ENCODE data around the gene ANKRD26.

ANKRD26 gene

GRCh38 chr10:26969145-26969926 is 131.0 kb downstream of the ANKRD26 start:
- DNase-seq = no peak
- Histone ChIP-seq H2BK120ac (ENCODE audit: insufficient read depth, low read length, poor library complexity) (no peak overlapping the region), H3K4ac (ENCODE audit: low read depth, low read length) (no peak overlapping the region), H3K79me1 (ENCODE audit: low read length) (no peaks in the 10 kb centered on the region), H3K27me3 (ENCODE audit: insufficient read depth, low read length) (no peaks in the 10 kb centered on the region), H2AFZ (ENCODE audit: insufficient read depth, low read length, poor library complexity) (no peak overlapping the region), H3K79me2 (ENCODE audit: control insufficient read depth, insufficient read depth, low read length, poor library complexity) (no peaks in the 10 kb centered on the region), H2BK12ac (ENCODE audit: low read length) (no peak overlapping the region), H3K9me3 (ENCODE audit: insufficient read depth, low read depth, low read length) (no peaks in the 10 kb centered on the region), H3K14ac (ENCODE audit: low read length) (no peak overlapping the region), H4K12ac (ENCODE audit: low read depth, low read length) (no peak overlapping the region), H3K23ac (ENCODE audit: low read length) (no peak overlapping the region), H4K8ac (ENCODE audit: low read depth, low read length) (no peak overlapping the region), H3K4me3 (ENCODE audit: low read depth, low read length) (no peak overlapping the region), H3K27ac (ENCODE audit: low read depth, low read length) (no peak overlapping the region), H2AK5ac (ENCODE audit: low read length) (no peak overlapping the region), H2BK5ac (ENCODE audit: low read depth, low read length, poor library complexity) (no peak overlapping the region), H3K4me2 (ENCODE audit: low read length) (no peak overlapping the region), H3K18ac (ENCODE audit: low read length) (no peak overlapping the region), H4K91ac (ENCODE audit: low read depth, low read length) (no peak overlapping the region), H3K4me1 (ENCODE audit: control insufficient read depth in 1 of 2, insufficient read depth in 2 of 2, low read length in 2 of 2) (no peaks in the 10 kb centered on the region), H3K9ac (ENCODE audit: low read length) (no peak overlapping the region), H3K36me3 (ENCODE audit: control insufficient read depth in 1 of 2, insufficient read depth in 2 of 2, low read length in 2 of 2) (no peaks in the 10 kb centered on the region)
- no CpG with 5 or more reads among the region's 6 CpGs for WGBS (ENCODE audit: extremely low coverage, insufficient coverage, insufficient read length)

DNA sequence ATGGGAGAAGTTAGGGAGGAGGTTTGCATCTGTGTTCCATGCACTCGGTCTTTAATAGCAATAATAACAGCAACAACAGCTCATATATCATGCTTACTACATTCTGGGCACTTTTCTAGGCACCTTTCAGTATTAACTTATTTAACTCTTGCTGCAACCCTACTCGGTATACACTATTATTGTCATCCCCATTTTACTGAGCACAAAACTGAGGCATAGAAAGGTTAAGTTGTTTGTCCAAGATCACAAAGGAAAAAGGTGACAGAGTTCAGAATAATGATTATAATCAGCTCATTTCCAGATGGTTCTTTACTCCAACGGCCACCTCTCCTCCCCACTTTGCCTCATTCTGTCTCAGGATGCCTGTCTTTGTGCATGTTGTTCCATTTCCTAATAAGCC is 137.5 kb downstream of the ANKRD26 start:
- Histone ChIP-seq H3K27ac (ENCODE audit: low read depth, low read length) (no peak overlapping the region), H3K18ac (ENCODE audit: low read length) (no peak overlapping the region), H3K79me1 (ENCODE audit: low read length) (no peaks in the 10 kb centered on the region), H3K4me1 (ENCODE audit: control insufficient read depth in 1 of 2, insufficient read depth in 2 of 2, low read length in 2 of 2) (no peaks in the 10 kb centered on the region), H3K4ac (ENCODE audit: low read depth, low read length) (no peak overlapping the region), H2BK12ac (ENCODE audit: low read length) (no peak overlapping the region), H3K4me2 (ENCODE audit: low read length) (no peak overlapping the region), H3K9ac (ENCODE audit: low read length) (no peak overlapping the region), H3K79me2 (ENCODE audit: control insufficient read depth, insufficient read depth, low read length, poor library complexity) (no peaks in the 10 kb centered on the region), H3K27me3 (ENCODE audit: insufficient read depth, low read length) (no peaks in the 10 kb centered on the region), H4K8ac (ENCODE audit: low read depth, low read length) (no peak overlapping the region), H4K91ac (ENCODE audit: low read depth, low read length) (no peak overlapping the region), H2BK5ac (ENCODE audit: low read depth, low read length, poor library complexity) (no peak overlapping the region), H2BK120ac (ENCODE audit: insufficient read depth, low read length, poor library complexity) (no peak overlapping the region), H3K9me3 (ENCODE audit: insufficient read depth, low read depth, low read length) (no peaks in the 10 kb centered on the region), H3K4me3 (ENCODE audit: low read depth, low read length) (no peak overlapping the region), H3K23ac (ENCODE audit: low read length) (no peak overlapping the region), H3K36me3 (ENCODE audit: control insufficient read depth in 1 of 2, insufficient read depth in 2 of 2, low read length in 2 of 2) (no peaks in the 10 kb centered on the region), H4K12ac (ENCODE audit: low read depth, low read length) (no peak overlapping the region), H2AFZ (ENCODE audit: insufficient read depth, low read length, poor library complexity) (no peak overlapping the region), H2AK5ac (ENCODE audit: low read length) (no peak overlapping the region), H3K14ac (ENCODE audit: low read length) (no peak overlapping the region)
- WGBS (ENCODE audit: extremely low coverage, insufficient coverage, insufficient read length) = no CpG with 5 or more reads among the region's 3 CpGs
- no peak for DNase-seq

- no peaks in the 10 kb centered on the region for H3K27me3 ChIP-seq (ENCODE audit: insufficient read depth, low read length)
- no peaks in the 10 kb centered on the region for H3K79me2 ChIP-seq (ENCODE audit: control insufficient read depth, insufficient read depth, low read length, poor library complexity)
- H3K36me3 ChIP-seq (ENCODE audit: control insufficient read depth in 1 of 2, insufficient read depth in 2 of 2, low read length in 2 of 2) = no peaks in the 10 kb centered on the region
- no peak overlapping the region for H2BK120ac ChIP-seq (ENCODE audit: insufficient read depth, low read length, poor library complexity)
- H3K4me2 ChIP-seq (ENCODE audit: low read length) = no peak overlapping the region
- H4K91ac ChIP-seq (ENCODE audit: low read depth, low read length) = no peak overlapping the region
- no CpG with 5 or more reads among the region's 7 CpGs for WGBS (ENCODE audit: extremely low coverage, insufficient coverage, insufficient read length)
- H2BK5ac ChIP-seq (ENCODE audit: low read depth, low read length, poor library complexity) = no peak overlapping the region
- no peak overlapping the region for H3K18ac ChIP-seq (ENCODE audit: low read length)
- no peak for DNase-seq
- no peak overlapping the region for H3K27ac ChIP-seq (ENCODE audit: low read depth, low read length)
- H3K14ac ChIP-seq (ENCODE audit: low read length) = no peak overlapping the region
- H2AK5ac ChIP-seq (ENCODE audit: low read length) = no peak overlapping the region
- no peak overlapping the region for H2AFZ ChIP-seq (ENCODE audit: insufficient read depth, low read length, poor library complexity)
- H3K4ac ChIP-seq (ENCODE audit: low read depth, low read length) = no peak overlapping the region
- H3K9me3 ChIP-seq (ENCODE audit: insufficient read depth, low read depth, low read length) = no peaks in the 10 kb centered on the region
- no peak overlapping the region for H2BK12ac ChIP-seq (ENCODE audit: low read length)
- no peak overlapping the region for H3K9ac ChIP-seq (ENCODE audit: low read length)
- H4K12ac ChIP-seq (ENCODE audit: low read depth, low read length) = peak overlapping the region; percentile 48
- no peaks in the 10 kb centered on the region for H3K79me1 ChIP-seq (ENCODE audit: low read length)
- H3K4me3 ChIP-seq (ENCODE audit: low read depth, low read length) = no peak overlapping the region
- no peak overlapping the region for H4K8ac ChIP-seq (ENCODE audit: low read depth, low read length)
- no peak overlapping the region for H3K23ac ChIP-seq (ENCODE audit: low read length)
- H3K4me1 ChIP-seq (ENCODE audit: control insufficient read depth in 1 of 2, insufficient read depth in 2 of 2, low read length in 2 of 2) = no peaks in the 10 kb centered on the region
These were observed 140.0 kb downstream of the ANKRD26 start for GRCh38 chr10:26960308-26960707.

GRCh38 chr10:26959841-26960240 is 140.5 kb downstream of the ANKRD26 start:
- H3K36me3 ChIP-seq (ENCODE audit: control insufficient read depth in 1 of 2, insufficient read depth in 2 of 2, low read length in 2 of 2) = no peaks in the 10 kb centered on the region
- H3K4ac ChIP-seq (ENCODE audit: low read depth, low read length) = no peak overlapping the region
- no peak overlapping the region for H3K4me2 ChIP-seq (ENCODE audit: low read length)
- H2BK5ac ChIP-seq (ENCODE audit: low read depth, low read length, poor library complexity) = no peak overlapping the region
- H3K27me3 ChIP-seq (ENCODE audit: insufficient read depth, low read length) = no peaks in the 10 kb centered on the region
- no peak overlapping the region for H2BK12ac ChIP-seq (ENCODE audit: low read length)
- no peak overlapping the region for H3K18ac ChIP-seq (ENCODE audit: low read length)
- H4K91ac ChIP-seq (ENCODE audit: low read depth, low read length) = no peak overlapping the region
- H4K12ac ChIP-seq (ENCODE audit: low read depth, low read length) = no peak overlapping the region
- no peak overlapping the region for H3K9ac ChIP-seq (ENCODE audit: low read length)
- no peak overlapping the region for H3K27ac ChIP-seq (ENCODE audit: low read depth, low read length)
- no CpG with 5 or more reads among the region's 6 CpGs for WGBS (ENCODE audit: extremely low coverage, insufficient coverage, insufficient read length)
- no peak overlapping the region for H2AK5ac ChIP-seq (ENCODE audit: low read length)
- H3K14ac ChIP-seq (ENCODE audit: low read length) = no peak overlapping the region
- H3K23ac ChIP-seq (ENCODE audit: low read length) = no peak overlapping the region
- no peaks in the 10 kb centered on the region for H3K9me3 ChIP-seq (ENCODE audit: insufficient read depth, low read depth, low read length)
- no peaks in the 10 kb centered on the region for H3K79me2 ChIP-seq (ENCODE audit: control insufficient read depth, insufficient read depth, low read length, poor library complexity)
- no peaks in the 10 kb centered on the region for H3K79me1 ChIP-seq (ENCODE audit: low read length)
- H2AFZ ChIP-seq (ENCODE audit: insufficient read depth, low read length, poor library complexity) = no peak overlapping the region
- H4K8ac ChIP-seq (ENCODE audit: low read depth, low read length) = no peak overlapping the region
- H2BK120ac ChIP-seq (ENCODE audit: insufficient read depth, low read length, poor library complexity) = no peak overlapping the region
- no peaks in the 10 kb centered on the region for H3K4me1 ChIP-seq (ENCODE audit: control insufficient read depth in 1 of 2, insufficient read depth in 2 of 2, low read length in 2 of 2)
- H3K4me3 ChIP-seq (ENCODE audit: low read depth, low read length) = no peak overlapping the region
- no peak for DNase-seq

Data from trophoblast cell (in vitro differentiated cells and primary cell).